CD4-positive, alpha-beta T cell treated with Interleukin-12 subunit alpha and Interleukin-12 subunit beta, for 1 hour (primary cell): ENCODE measurements around the gene BRD9.
"Not testable (repeated sequence)": the region's sequence is repeated elsewhere in the genome, so short reads cannot be mapped to it uniquely, and the experiment has no call there.

Source experiments
- DNase-seq: peaks from one replicate; pipeline ENCODE4 v3.0.0-alpha.2; 2020

Gene BRD9

GRCh38 chr5:922436-923280 is 30.1 kb upstream of the BRD9 start:
- DNase-seq, result no peak

GRCh38 chr5:921456-922435 is 29.1 kb upstream of the BRD9 start:
- no peak for DNase-seq

GRCh38 chr5:920321-920720 is 27.7 kb upstream of the BRD9 start:
- no peak for DNase-seq

GRCh38 chr5:919356-920000 is 26.9 kb upstream of the BRD9 start:
- DNase-seq, result no peak

- DNase-seq, result not testable (repeated sequence)
Observed at GRCh38 chr5:918717-919116, 26.1 kb upstream of the BRD9 start.

GRCh38 chr5:916441-917293 is 24.1 kb upstream of the BRD9 start:
- no peak for DNase-seq

- DNase-seq, result no peak
Observed at GRCh38 chr5:915946-916345, 23.3 kb upstream of the BRD9 start.

GRCh38 chr5:915346-915745 is 22.7 kb upstream of the BRD9 start:
- DNase-seq, result not testable (repeated sequence)

GRCh38 chr5:914612-915011 is 22.0 kb upstream of the BRD9 start:
- no peak for DNase-seq

- no peak for DNase-seq
Observed at GRCh38 chr5:914174-914573, 21.6 kb upstream of the BRD9 start.

GRCh38 chr5:912280-913091 is 19.9 kb upstream of the BRD9 start:
- peak; percentile 79 for DNase-seq

GRCh38 chr5:911601-912000 is 19.0 kb upstream of the BRD9 start:
- DNase-seq, result no peak

GRCh38 chr5:910769-911160 is 18.2 kb upstream of the BRD9 start:
- no peak for DNase-seq

- DNase-seq, result no peak
Observed at GRCh38 chr5:909994-910768, 17.6 kb upstream of the BRD9 start.

- DNase-seq, result no peak
Observed at GRCh38 chr5:909086-909485, 16.5 kb upstream of the BRD9 start.

GRCh38 chr5:908172-908571 is 15.6 kb upstream of the BRD9 start:
- no peak for DNase-seq

GRCh38 chr5:907366-907910 is 14.8 kb upstream of the BRD9 start:
- no peak for DNase-seq

GRCh38 chr5:905139-905642 is 12.6 kb upstream of the BRD9 start:
- no peak for DNase-seq

- DNase-seq, result no peak
Observed at GRCh38 chr5:903756-904096, 11.1 kb upstream of the BRD9 start.
